HG02610 (cell line): ENCODE data around the gene ACSL5.

Experiments used
- ATAC-seq: cut with Tn5 transposase; IDR thresholded peaks from one replicate; pipeline ENCODE4 v1.9.1; 2021; ENCODE audit warnings: mild to moderate bottlenecking, moderate library complexity; ENCODE audit not compliant: unreplicated experiment

ACSL5 gene, protein sequence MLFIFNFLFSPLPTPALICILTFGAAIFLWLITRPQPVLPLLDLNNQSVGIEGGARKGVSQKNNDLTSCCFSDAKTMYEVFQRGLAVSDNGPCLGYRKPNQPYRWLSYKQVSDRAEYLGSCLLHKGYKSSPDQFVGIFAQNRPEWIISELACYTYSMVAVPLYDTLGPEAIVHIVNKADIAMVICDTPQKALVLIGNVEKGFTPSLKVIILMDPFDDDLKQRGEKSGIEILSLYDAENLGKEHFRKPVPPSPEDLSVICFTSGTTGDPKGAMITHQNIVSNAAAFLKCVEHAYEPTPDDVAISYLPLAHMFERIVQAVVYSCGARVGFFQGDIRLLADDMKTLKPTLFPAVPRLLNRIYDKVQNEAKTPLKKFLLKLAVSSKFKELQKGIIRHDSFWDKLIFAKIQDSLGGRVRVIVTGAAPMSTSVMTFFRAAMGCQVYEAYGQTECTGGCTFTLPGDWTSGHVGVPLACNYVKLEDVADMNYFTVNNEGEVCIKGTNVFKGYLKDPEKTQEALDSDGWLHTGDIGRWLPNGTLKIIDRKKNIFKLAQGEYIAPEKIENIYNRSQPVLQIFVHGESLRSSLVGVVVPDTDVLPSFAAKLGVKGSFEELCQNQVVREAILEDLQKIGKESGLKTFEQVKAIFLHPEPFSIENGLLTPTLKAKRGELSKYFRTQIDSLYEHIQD

DNA sequence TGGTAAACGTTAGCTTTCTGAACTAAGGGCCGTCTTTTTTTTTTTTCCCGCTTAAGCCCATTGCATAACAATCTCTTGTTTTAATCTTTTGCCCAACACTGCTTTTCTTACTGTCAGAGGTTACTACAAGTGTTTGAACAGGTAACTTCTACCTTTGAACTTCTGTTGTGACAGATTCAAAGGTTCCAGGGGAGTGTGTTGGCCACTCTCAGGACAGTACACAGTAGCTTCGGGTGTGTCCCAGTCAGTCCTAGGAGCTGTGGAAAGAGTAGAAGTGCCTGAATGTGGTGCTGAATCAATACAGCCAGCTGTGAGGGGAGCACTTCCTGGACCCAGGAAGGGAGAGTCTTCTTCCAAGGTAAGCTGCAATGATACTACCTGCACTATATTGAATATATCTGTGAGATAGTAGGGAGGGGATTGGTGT lies at the start of gene ACSL5:
Gene ACSL5 (plus strand): TSS at position 205 of the 427 bp plus-strand sequence. CDS start 20,831 bp downstream, outside the sequence.
- no peak for ATAC-seq

DNA sequence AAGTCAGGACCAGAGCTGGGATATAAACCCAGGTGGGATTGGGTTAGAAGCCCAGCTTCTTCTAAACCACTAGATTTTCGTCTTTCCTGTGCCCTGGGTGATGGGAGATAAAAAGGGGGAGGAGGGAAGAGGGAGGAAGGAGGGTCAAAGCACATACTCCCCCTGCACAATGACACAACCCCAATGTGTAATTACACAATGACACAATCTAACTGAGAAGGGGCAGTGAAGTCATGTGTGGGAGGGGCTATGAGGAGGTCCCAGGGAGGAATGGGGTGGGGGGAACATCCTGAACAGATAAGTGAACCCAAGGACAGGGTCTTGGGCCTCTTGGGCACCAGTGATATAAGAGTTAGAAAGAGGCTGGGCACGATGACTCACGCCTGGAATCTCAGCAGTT lies 46.2 kb upstream of the ACSL5 start:
- no peak for ATAC-seq

DNA sequence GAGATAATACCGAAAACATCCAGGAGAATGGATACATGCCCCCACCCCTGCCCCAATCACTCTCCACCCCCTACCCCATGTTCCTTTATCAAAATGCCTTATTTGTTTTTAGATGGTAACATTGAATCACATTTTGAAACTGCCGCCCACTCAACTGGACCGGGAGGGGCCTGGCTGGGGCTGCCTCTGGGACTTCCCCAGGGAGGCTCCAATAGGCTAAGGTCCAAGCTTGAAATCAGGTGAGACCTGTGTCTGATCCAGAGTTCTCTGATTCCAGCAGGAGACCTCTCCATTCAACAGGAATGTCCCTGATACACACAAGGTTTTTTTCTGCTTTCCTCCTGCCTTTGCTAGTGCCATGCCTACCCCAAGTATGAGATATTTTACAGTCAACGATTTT lies 43.8 kb upstream of the ACSL5 start:
- ATAC-seq = no peak

DNA sequence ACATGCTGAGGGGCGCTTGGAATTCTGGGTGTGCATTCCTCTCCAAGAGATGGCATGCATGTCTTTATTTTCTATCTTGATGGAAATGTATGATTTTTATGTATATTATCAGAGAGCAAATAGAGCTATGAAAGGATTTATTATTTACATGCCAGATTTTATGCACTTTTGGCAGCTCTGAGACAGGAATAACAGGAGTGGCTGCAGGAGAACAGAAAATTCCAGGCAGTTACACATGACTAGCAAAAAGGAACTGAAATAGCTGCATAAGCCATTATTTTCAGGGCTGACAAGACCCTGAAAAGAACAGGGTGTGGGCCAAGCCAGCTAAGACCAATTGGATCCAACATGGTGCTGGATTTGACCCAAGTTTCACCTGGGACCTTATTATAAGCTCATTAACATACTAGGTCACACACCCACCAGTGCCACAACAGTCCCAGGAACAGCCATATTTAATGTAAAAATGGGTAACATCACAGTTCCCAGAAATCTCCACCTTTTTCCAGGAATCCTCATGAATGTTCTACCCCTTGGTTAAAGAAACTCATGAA lies 43.2 kb upstream of the ACSL5 start:
- ATAC-seq = no peak

DNA sequence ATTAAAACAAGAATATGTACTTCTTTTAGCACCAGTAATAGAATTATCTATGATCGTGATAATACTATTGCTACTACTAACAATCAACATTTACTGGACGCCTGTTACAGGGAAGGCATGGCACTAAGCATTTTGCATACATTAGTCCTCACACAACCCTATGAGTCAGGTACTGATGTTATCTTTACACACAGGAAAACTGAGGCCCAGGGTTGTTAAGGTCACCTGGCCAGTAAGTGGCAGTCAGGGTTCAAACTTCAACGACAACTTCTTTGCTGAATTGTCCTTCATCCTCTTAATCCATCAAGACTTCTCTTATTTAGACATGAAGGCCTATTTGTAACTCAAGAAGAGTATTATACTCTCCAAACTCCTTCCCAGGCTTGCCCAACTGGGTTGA lies 41.9 kb upstream of the ACSL5 start:
- ATAC-seq = no peak

DNA sequence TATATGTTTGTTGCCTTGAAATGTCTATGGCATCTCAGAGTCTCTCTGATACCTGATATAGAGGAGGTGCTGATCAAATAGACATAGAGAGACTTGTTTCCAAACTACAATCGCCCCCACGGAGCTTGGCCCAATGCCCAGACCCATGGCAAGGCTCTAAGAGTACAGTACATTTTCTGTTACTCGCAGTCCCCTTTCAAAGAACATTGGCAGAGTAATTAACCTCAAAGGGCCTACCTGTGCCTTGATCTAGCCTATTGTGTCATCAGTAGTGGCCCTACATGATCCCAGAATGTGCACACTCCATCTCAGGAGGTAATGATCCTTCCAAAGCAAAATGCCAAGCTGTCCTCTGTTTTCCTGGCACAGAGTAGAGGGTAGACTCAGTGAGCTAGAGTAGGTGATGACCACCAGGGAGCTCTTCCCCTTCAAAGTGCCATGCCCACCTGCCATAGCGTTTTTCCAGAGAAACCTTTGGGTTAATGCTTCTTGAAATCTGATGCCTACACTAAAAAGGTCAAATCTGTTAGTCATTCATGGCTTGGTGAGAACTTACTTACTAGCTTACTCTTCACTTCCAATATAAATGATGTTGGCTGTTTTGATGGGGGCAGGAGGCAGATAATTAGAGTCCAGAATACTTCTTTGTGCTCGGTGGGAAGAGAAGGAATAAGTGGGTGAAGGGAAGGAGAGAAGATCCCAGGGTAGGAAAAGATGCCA lies 41.2 kb upstream of the ACSL5 start:
- ATAC-seq = no peak

DNA sequence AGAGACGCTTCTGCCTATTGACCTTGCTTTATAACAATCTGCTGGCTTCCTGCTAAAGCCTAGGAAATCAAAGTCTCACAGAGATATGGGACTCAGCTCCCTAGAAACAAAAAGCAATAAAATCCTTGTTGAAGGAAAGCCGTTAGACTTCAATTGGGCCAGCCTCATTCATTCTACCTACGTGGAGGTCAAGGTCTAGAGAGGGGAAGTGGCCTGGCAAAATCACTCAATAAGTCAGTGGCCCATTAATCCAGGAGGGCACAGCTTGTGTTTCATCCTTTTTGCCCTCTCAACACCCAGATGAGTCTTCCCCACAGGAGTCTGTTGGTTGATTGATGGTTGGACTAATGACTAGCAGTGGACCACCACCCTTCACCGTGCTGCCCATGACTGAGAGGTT lies 40.5 kb upstream of the ACSL5 start:
- no peak for ATAC-seq

DNA sequence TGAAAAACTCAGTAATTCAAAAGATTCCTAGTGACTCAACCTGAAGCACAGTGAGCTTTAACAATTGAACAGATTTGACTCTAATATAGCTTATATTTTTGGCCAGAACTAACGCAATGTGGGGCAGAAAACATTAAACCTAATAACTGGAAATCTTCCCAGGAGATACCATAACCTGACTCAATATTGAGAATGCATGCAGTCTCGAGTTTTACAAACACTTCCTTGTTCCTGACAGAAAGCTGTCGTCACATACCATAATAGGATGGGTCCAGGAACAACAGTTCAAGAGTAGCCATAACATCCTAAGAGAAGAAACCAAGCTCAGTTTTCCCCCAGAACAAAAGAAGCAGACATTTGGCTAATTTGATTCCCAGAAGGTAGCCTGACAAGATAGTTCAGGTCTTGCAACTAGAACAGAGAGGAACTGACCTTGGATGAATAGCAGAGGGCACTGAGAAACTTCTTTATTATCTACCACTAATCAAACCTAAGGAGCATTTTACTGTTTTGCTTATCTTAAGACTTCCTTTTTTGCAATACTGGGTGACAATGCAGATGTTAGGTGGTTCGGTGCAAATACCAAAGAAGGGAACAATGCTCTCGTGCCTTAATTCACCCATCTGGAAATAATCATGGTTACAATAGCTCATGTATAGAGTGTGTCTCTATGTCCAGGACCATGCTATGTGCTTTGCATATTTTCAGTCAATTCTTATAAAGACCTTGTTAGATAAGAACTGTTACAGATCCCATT lies 38.6 kb upstream of the ACSL5 start:
- no peak for ATAC-seq

DNA sequence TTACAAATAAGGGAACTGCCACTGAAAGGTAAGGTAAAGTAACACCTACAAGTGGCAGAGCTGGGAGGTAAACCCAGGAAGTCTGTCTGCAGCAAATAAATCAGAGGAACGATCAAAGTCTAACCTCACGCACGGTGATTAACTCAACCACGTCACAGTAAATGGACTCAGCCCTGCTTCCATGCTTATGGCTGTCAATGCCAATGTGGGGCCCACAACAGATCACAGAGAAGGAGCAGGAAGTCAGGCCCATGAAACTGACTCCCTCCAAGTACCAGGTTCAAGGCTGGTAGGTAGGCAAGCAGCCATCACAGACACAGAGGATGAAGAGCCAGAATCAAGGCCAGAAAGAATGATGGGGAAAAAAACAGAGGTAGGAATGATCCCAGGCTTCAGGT lies 38.0 kb upstream of the ACSL5 start:
- no peak for ATAC-seq

DNA sequence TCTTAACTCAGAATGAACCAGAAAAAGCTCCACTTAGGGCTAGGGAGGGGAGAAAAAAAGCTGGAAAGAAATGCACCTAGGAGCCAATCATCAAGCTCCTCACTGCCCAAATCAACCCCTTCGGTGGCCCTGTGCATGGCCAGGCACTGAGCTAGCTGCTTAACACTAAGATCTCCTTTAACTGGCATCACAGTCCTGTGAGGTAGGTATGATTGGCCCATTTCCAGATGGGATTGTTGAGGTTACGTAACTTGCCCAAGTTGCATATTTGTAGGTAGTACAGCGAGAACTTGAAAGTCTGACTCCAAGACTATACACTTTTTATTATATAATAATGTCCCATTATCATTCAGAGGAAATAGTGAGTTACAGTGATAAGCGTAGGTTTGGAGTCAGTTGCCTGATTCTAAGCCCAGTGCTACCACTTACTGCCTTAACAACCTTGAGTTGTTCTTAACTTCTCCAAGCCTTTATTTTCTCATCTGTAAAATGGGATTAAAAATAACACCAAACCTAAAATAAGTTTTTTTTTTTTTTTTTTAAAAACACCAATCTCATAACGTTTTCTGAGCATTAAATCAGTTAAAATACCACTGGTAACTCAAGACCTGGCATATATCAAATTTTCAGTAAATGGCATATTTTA lies 37.2 kb upstream of the ACSL5 start:
- ATAC-seq = no peak

DNA sequence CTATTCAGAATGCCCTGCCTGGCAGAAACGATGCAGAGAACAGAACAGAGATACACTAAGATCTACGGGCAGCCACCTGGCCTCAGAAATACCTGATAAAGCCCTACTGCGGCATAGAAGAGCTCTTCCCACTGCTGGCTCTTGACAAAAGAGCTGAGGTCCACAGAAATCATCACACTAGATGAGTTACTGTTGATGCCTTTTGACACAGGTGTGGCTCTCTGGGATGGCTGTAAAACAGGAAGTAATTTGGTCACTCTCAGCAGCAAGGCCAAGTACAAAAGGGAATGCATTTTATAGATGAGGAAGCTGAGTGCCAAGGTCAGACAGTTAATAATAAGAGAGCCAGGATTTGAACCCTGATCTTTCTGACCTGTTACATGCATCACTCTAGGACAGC lies 35.0 kb upstream of the ACSL5 start:
- ATAC-seq = no peak

DNA sequence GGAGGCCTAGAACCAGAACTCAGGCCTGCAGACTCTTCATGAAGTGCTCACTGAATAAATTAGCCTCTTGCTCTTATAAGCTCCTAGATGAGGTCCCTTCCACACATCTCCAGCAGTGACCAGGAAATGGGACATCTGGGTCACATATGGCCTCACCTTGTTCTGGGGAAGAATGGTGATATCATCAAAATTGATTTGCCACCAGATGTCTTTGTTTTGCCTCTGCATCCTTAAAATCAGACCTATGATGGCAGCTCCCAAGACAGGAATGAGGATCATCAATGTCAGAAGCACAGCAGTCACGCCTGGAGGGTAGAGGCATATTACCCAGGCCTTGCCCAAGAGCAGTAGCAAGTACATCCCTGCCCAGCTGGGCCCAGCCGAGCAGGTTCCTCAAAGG lies 33.3 kb upstream of the ACSL5 start:
- ATAC-seq = no peak

DNA sequence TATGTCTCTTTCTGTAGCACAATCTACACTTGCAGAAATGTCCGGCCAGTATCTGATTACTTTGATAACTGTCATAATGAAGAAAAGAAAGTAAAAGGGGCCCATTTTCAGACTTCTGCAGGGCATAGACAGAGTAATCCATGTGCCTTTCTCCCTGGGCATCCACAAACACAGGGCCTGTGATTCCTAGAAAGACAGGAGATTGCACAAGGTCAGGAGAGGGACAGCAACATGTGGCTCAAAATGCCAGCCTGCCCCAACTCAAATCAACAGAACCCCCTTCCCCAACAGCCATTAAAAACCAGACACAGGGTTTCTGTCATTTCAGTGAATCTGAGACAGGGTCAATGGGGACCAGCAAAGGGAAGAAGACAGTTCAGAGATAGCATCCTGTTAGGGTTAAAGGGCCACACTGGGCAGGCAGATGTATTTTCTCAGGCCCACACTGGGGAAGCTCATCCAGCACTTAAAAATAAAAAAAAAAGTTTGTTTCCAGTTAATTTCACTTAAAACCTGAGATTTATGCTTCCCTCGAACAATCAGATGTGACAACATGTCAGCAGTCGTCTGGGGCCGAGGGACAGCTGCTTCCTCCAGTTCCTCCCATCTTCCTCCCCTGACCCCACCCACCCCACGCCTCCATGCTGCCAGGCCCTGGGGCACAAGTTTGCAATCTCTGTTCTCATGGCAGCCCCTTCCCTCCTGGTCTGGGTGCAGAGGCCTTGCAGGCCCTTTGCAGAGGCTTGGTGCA lies 30.7 kb upstream of the ACSL5 start:
- ATAC-seq = no peak

DNA sequence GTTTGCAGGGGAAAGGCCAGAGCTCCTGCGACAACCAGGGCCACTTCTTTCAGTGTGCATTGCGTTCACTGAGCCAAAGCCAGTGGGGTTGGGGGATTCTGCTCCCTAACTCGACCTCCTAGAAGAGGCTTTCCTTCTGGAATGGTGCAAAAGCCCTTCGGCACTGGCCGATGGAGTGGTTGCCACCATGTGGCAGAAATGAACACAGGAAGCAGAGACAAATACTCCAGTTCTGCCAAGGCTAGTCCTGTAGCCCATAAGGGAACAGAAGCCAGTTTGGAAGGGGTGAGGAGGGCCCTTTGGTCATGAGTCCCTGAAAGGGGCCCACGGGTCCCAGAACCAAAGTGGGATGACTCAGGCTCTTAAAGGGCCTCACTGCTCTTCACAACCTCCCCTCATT lies 29.7 kb upstream of the ACSL5 start:
- ATAC-seq = no peak

DNA sequence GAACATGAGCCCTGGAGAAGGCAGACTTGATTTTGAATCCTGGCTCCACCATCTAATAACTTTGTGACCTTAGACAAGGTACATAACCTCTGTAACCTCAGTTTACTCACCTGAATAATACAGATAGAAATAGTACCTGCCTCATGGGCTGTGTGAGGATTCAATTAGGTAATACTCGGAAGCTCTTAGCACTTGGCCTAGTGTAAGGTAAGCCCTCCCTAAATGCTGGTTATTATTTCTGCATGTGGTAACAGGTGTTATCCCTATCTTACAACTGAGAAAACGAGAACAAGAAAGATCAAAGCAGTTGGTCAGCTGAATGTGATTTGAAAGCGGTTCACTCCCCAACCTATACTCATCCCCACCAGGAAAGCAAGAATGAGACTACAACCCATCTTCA lies 28.7 kb upstream of the ACSL5 start:
- ATAC-seq = no peak

DNA sequence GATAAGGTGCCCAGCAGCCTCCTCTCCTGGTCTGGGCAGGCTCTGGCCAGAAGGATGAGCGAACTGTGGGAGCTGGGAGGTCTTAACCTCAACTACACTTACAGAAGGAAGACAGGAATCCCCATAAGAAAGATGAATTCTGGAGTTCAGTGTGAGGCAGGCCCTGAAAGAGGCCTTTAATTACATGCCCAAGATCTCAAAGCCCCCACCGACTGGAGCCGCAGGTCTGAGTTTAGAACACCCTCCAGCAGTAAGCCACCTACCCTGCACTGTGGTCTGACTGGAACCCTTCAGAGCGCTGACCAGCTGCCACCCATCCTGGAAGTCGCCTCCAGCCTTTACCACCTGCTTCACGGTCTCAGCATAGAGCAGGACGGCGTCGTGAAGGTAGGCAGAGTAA lies 28.2 kb upstream of the ACSL5 start:
- ATAC-seq = no peak

DNA sequence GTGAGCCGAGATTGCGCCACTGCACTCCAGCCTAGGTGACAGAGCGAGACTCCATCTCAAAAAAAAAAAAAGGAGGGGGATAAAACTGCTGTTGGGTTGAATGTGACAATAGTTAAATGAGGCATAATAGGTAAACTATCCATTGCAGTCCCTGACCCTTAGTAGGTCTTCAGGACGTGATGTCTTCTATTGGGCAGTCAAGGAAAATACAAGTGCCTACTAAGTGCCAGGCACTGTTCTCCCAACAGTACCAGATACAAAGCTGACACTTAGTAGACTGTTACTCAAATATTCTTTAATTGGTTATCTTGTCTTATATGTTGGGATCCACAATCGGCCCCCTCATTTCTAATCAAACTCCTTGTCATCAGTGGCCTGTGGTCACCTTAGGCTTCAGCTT lies 27.1 kb upstream of the ACSL5 start:
- no peak for ATAC-seq

DNA sequence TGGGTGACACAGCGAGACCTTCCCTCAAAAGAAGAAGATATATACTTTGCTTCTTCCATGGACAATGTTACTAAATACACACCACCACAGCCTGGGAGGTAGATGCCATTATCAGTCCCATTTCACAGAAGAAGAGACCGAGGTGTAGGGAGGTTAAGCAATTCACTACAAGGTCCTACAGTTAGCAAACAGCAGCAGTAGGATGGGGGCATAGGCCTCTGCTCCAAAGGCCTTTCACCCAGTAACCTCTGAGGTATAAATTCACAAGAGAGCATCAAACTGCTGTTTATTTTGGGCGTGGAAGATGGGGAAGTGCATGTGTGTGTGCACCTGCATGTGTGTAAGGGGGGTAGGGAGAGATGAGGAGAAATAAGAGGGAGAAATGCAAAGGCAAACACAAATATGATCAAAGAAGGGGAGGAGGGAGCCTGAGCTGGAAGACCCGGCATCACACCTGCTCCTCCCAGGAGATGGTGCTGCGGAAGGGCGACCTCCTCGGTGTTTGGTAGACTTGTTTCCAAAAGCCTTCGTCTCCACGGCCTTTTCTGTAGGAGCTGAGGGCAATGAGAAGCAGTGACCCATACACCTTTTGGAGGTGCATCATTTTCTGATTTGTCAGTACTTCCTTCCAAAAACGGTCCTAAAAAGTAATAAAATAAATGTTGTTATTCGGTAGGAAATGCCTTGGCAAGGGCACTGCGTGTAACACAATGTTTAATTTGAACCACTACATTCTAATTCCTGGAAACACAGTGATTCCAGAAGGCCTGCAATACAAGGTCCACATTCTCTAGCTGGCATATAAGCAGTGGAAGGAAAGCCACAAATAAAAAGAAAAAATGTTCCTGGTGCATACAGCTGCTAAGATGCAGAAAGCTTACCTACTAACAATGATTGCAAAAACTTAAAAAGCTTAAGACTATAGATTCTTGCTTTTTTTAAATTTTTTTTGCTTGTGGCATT lies 25.9 kb upstream of the ACSL5 start:
- no peak for ATAC-seq
